Colonic mucosa (tissue), 4 donors: ENCODE results near the gene NPAS4. TPM values are rescaled to one million over a fixed set of nuclear protein-coding genes. Genes with fewer than 3 reads are reported as not detected.
A peak's percentile ranks its signal among the peaks of the same experiment; 100 is the strongest.

Experiments
- DNase-seq: peaks from one replicate; pipeline ENCODE4 v3.0.0-alpha.2; 2020
- H3K27ac ChIP-seq: fragments of 200-600 bp; one replicate; pipeline ENCODE4 v1.8.0; 2021
- H3K27me3 ChIP-seq: fragments of 200-600 bp; one replicate; pipeline ENCODE4 v1.8.0; 2021
- H3K36me3 ChIP-seq: fragments of 200-600 bp; one replicate; pipeline ENCODE4 v1.8.0; 2021
- H3K4me1 ChIP-seq: fragments of 200-600 bp; one replicate; pipeline ENCODE4 v1.8.0; 2021; ENCODE audit warnings: mild to moderate bottlenecking
- H3K4me3 ChIP-seq: fragments of 200-600 bp; one replicate; pipeline ENCODE4 v1.8.0; 2021
- H3K9ac ChIP-seq, 2 donors: one replicate each; pipeline ENCODE4 v1.7.0; 2013; ENCODE audit warnings: control low read depth in 2 of 2, low read depth in 2 of 2, low read length in 2 of 2
- H3K9me3 ChIP-seq: fragments of 200-600 bp; one replicate; pipeline ENCODE4 v1.8.0; 2021
- intact Hi-C: fragments of 100-400 bp; cut with DNase I; formaldehyde crosslinking; loops from one replicate; pipeline ENCODE4 v1.14.1; 2022
- total RNA-seq, 2 donors: library from RNA; stranded (reverse); fragmentation: NEBNext Ultra II Directional in 1 of 2; extraction: Animal tissue kit (Norgen Biotek cat#: 25700) in 1 of 2; gene quantifications; one replicate each; pipeline ENCODE4 v1.2.1, GENCODE V29; 2021
- TF ChIP-seq, protein P1 (sequence below): fragments of 200-600 bp; IDR thresholded peaks from one replicate; pipeline ENCODE4 v1.8.0; 2022; ENCODE audit warnings: antibody characterized with exemption, mild to moderate bottlenecking
- donor health status: healthy.
- donor health status: DM: no; HTN: no; CAD: no.
- donor health status: DM: no; HTN: no; CAD: no.

The NPAS4 gene
- total RNA-seq, 2 donors from 2014 or later: 0.17 to 0.37 TPM

DNA sequence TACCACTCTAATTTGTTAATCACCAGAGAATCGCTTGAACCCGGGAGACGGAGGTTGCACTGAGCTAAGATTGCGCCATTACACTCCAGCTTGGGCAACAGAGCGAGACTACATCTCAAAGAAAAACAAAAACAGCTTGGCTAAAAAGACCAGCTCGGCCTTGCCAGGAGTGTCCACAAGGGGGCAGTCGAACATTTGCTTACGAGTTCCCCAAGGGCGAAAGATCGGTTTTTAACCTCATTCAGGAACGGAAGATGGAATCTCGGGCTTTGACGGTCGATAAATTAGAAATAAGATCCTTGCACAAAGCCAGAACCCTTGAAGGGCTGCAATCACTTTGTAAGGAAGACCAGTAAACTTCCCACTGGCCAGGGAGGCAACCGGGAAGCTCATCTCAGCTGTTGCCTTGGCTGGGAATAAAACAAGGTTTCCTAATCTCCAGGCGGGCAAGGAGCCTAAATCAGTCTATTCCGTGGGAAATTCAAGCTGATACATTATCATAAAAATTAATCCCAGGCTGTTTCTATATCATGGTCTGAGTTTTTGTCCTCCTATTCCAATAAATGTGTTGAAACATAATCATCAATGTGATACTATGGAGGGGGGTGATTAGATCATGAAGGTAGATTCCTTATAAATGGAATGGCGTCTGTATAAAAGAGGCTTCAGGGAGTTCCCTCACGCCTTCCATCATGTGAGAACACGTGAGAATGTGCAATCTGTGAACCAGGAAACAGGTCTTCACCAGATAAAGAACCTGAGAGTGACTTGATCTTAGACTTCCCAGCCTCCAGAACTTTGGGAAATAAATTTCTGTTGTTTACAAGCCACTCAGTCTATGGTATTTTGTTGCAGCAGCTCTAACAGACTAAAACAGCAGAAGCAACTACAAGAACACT is 34.4 kb upstream of the NPAS4 start:
- Histone ChIP-seq H3K4me1 (no peaks in the 10 kb centered on the region), H3K9ac (peak overlapping the region in 1 of 2 donors; percentile 59), H3K36me3 (no peaks in the 10 kb centered on the region), H3K9me3 (no peaks in the 10 kb centered on the region), H3K4me3 (no peak overlapping the region), H3K27ac (no peak overlapping the region), H3K27me3 (no peaks in the 10 kb centered on the region)
- DNase-seq: peak; percentile 92
- TF ChIP-seq, protein P1, sequence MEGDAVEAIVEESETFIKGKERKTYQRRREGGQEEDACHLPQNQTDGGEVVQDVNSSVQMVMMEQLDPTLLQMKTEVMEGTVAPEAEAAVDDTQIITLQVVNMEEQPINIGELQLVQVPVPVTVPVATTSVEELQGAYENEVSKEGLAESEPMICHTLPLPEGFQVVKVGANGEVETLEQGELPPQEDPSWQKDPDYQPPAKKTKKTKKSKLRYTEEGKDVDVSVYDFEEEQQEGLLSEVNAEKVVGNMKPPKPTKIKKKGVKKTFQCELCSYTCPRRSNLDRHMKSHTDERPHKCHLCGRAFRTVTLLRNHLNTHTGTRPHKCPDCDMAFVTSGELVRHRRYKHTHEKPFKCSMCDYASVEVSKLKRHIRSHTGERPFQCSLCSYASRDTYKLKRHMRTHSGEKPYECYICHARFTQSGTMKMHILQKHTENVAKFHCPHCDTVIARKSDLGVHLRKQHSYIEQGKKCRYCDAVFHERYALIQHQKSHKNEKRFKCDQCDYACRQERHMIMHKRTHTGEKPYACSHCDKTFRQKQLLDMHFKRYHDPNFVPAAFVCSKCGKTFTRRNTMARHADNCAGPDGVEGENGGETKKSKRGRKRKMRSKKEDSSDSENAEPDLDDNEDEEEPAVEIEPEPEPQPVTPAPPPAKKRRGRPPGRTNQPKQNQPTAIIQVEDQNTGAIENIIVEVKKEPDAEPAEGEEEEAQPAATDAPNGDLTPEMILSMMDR: peak; percentile 94
- intact Hi-C loops: loop anchor here (5.0 kb wide), 1 partner anchor 59 kb away; no protein-coding TSS in a partner anchor

- intact Hi-C loops: loop anchor here (1.0 to 5.0 kb wide), 2 partner anchors 62 to 78 kb away; no protein-coding TSS in a partner anchor
Observed at GRCh38 chr11:66388780-66389386, 32.0 kb upstream of the NPAS4 start.

GRCh38 chr11:66391322-66391721 is 29.5 kb upstream of the NPAS4 start:
- TF ChIP-seq, protein P1: no peak
- DNase-seq: no peak
- no peaks in the 10 kb centered on the region for H3K4me1 ChIP-seq
- H3K27ac ChIP-seq: no peak overlapping the region
- no peaks in the 10 kb centered on the region for H3K36me3 ChIP-seq
- no peaks in the 10 kb centered on the region for H3K27me3 ChIP-seq
- no peak overlapping the region for H3K4me3 ChIP-seq
- no peak overlapping the region for H3K9ac ChIP-seq
- H3K9me3 ChIP-seq: no peaks in the 10 kb centered on the region
- intact Hi-C loops: no loop called here

More at GRCh38 chr11:66388780-66389386, 32.0 kb upstream of the NPAS4 start:
- no peaks in the 10 kb centered on the region for H3K4me1 ChIP-seq
- TF ChIP-seq, protein P1: peak; percentile 75
- no peak overlapping the region for H3K4me3 ChIP-seq
- peak; percentile 83 for DNase-seq
- H3K27ac ChIP-seq: no peak overlapping the region
- H3K9ac ChIP-seq: no peak overlapping the region
- no peaks in the 10 kb centered on the region for H3K36me3 ChIP-seq
- H3K9me3 ChIP-seq: no peaks in the 10 kb centered on the region
- no peaks in the 10 kb centered on the region for H3K27me3 ChIP-seq

- no peaks in the 10 kb centered on the region for H3K36me3 ChIP-seq
- TF ChIP-seq, protein P1: no peak
- H3K27ac ChIP-seq: no peak overlapping the region
- H3K27me3 ChIP-seq: no peaks in the 10 kb centered on the region
- no peaks in the 10 kb centered on the region for H3K9me3 ChIP-seq
- H3K9ac ChIP-seq: no peak overlapping the region
- H3K4me3 ChIP-seq: no peak overlapping the region
- H3K4me1 ChIP-seq: no peaks in the 10 kb centered on the region
- intact Hi-C loops: no loop called here
- DNase-seq: no peak
Observed at GRCh38 chr11:66393954-66394353, 26.9 kb upstream of the NPAS4 start.

DNA sequence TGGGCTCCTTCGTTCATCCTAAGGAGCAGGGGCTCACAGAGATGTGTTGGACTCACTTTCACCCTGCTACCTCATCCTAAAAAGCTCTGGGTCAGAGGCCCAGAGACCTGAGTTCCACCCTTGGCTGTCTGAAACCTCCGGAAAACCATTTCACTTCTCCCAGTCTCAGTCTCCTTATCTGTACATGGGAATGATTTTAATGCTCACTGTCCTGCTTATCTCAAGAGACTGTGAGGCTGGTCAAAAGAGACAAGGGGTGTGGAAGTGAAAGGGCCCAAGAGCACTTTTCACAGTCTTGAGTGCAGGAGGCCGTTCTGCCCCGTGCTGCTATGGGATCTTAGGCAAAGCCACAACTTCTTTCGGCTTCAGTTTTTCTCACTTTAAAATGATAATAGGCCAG is 13.2 kb upstream of the NPAS4 start:
- no peak overlapping the region for H3K4me3 ChIP-seq
- no peaks in the 10 kb centered on the region for H3K9me3 ChIP-seq
- no peak overlapping the region for H3K27ac ChIP-seq
- peaks cover 4% of the 10 kb centered on the region for H3K27me3 ChIP-seq
- H3K9ac ChIP-seq: no peak overlapping the region
- peaks cover 4% of the 10 kb centered on the region for H3K4me1 ChIP-seq
- DNase-seq: no peak
- no peaks in the 10 kb centered on the region for H3K36me3 ChIP-seq
- intact Hi-C loops: loop anchor here (5.0 kb wide), 1 partner anchor 270 kb away; the partner anchor contains the start of gene RBM4B
- TF ChIP-seq, protein P1: no peak
